Measurements from ENCODE around the gene STK25. TPM values are rescaled to one million over a fixed set of nuclear protein-coding genes. Genes with fewer than 3 reads are reported as not detected.

Gene STK25
- total RNA-seq, 6 experiments from 2014 or later = 51.0 to 99.1 (median 63.5) TPM

DNA sequence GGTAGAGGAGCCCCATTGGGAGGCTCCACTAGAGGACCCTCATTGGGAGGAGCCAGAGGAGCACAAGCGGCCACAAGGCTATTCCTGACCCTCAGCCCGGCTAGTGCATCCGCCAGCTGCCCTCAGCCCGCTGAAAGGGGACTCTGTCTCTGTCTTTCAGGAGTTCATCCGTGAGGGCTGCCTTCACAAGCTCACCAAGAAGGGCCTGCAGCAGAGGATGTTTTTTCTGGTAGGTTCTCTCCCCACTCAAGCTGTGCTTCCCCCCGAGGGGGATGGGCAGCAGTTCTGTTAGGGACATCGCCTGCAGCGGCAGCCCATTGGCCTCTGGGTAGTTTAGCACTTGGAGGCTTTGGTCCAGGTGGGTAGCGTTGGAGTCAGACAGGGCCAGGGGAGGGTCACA, 25.1 kb downstream of the STK25 start:
- no peaks in the 10 kb centered on the region for H3K9me3 ChIP-seq
- H3K4me1 ChIP-seq = no peaks in the 10 kb centered on the region
- no peak overlapping the region for H3K27ac ChIP-seq
- no peak for DNase-seq
- H3K36me3 ChIP-seq = peaks cover 0 to 18% (median 3%) of the 10 kb centered on the region in 4 donors
- intact Hi-C loops (cut with DNase I) = no loop called here
- 60% methylated on average over 1 of the region's 9 CpGs for WGBS (ENCODE audit: insufficient coverage, low coverage, low lambda C conversion rate, missing lambda C conversion rate)
- no peak for ATAC-seq
- H3K4me3 ChIP-seq = no peak overlapping the region
- no peaks in the 10 kb centered on the region for H3K27me3 ChIP-seq
- TF ChIP-seq, protein P1, sequence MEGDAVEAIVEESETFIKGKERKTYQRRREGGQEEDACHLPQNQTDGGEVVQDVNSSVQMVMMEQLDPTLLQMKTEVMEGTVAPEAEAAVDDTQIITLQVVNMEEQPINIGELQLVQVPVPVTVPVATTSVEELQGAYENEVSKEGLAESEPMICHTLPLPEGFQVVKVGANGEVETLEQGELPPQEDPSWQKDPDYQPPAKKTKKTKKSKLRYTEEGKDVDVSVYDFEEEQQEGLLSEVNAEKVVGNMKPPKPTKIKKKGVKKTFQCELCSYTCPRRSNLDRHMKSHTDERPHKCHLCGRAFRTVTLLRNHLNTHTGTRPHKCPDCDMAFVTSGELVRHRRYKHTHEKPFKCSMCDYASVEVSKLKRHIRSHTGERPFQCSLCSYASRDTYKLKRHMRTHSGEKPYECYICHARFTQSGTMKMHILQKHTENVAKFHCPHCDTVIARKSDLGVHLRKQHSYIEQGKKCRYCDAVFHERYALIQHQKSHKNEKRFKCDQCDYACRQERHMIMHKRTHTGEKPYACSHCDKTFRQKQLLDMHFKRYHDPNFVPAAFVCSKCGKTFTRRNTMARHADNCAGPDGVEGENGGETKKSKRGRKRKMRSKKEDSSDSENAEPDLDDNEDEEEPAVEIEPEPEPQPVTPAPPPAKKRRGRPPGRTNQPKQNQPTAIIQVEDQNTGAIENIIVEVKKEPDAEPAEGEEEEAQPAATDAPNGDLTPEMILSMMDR (IDR thresholded peaks at IDR 0.05) = no peak
- no peak for TF ChIP-seq POLR2A (IDR thresholded peaks at IDR 0.05)

DNA sequence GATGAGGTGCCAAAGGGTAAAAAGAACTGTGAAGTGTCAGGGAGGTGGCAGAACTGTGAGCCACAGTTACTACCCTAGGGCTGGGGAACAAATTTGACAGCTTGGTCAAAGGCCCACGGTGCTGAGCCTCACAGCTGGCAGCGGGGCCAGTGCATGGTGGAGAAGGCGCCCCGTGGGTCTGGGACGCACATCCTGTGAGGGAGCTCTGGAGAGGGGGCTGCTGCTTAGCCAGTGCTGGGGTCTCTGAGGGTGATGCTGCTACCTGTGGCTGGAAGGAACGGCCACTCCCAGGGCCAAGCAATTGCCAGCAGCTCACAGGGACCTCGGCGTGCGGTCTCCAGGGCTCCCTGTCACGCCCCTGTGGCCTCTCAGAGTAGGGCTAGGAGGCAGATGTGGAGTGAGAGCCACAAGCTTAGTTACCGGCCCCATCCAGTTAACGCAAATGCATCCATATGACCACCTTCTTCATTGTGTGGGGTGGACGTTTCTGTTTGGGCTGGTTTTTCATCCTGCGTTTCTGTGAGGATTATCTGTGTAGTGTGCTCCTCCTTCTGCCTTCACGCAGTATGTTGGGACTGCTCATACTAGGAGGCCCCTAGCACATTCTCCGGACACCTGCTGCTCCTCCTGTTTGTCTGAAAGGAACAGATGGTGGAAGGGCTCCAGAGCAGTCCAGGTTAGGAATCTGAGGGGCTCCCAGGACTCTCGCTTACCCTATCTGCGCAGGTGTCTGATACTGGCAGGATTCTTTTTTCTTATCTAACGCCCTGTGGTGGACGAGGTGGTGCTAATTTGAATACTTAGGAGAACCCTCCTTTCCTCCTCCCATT, 26.0 kb downstream of the STK25 start:
- Histone ChIP-seq H3K4me1 (no peaks in the 10 kb centered on the region), H3K27me3 (no peaks in the 10 kb centered on the region), H3K36me3 (peaks cover 0 to 27% (median 5%) of the 10 kb centered on the region in 4 donors), H3K4me3 (no peak overlapping the region), H3K27ac (no peak overlapping the region), H3K9me3 (no peaks in the 10 kb centered on the region)
- ATAC-seq = no peak
- 95% methylated on average over 8 of the region's 20 CpGs for WGBS (ENCODE audit: insufficient coverage, low coverage, low lambda C conversion rate, missing lambda C conversion rate)
- no peak for DNase-seq
- intact Hi-C loops (cut with DNase I) = no loop called here
- TF ChIP-seq, protein P1 (IDR thresholded peaks at IDR 0.05) = no peak
- no peak for TF ChIP-seq POLR2A (IDR thresholded peaks at IDR 0.05)

DNA sequence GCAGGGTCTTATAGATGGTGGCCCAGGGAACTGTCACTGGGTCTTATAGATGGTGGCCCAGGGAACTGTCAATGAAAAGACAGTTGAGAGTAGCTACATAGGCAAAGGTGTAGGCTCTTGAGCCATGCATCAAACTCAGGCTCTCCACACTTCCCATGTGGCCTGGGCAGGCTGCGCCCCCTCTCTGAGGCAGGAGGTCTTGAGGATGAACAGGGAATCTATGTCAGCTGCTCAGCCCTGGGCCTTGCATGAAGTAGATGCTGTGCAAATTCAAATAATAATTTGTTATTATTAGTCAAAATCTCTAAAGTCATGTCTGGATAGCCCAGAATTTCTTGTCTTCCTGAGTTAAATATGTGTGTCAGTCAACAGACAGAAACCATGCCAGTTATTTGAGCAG, 26.7 kb downstream of the STK25 start:
- H3K27ac ChIP-seq = no peak overlapping the region
- no peaks in the 10 kb centered on the region for H3K9me3 ChIP-seq
- TF ChIP-seq, protein P1 (IDR thresholded peaks at IDR 0.05) = no peak
- TF ChIP-seq POLR2A (IDR thresholded peaks at IDR 0.05) = no peak
- intact Hi-C loops (cut with DNase I) = no loop called here
- DNase-seq = no peak
- WGBS (ENCODE audit: insufficient coverage, low coverage, low lambda C conversion rate, missing lambda C conversion rate) = 100% methylated on average over 1 of the region's 1 CpG
- H3K4me1 ChIP-seq = no peaks in the 10 kb centered on the region
- no peak overlapping the region for H3K4me3 ChIP-seq
- peaks cover 0 to 28% (median 5%) of the 10 kb centered on the region in 4 donors for H3K36me3 ChIP-seq
- no peak for ATAC-seq
- H3K27me3 ChIP-seq = no peaks in the 10 kb centered on the region

DNA sequence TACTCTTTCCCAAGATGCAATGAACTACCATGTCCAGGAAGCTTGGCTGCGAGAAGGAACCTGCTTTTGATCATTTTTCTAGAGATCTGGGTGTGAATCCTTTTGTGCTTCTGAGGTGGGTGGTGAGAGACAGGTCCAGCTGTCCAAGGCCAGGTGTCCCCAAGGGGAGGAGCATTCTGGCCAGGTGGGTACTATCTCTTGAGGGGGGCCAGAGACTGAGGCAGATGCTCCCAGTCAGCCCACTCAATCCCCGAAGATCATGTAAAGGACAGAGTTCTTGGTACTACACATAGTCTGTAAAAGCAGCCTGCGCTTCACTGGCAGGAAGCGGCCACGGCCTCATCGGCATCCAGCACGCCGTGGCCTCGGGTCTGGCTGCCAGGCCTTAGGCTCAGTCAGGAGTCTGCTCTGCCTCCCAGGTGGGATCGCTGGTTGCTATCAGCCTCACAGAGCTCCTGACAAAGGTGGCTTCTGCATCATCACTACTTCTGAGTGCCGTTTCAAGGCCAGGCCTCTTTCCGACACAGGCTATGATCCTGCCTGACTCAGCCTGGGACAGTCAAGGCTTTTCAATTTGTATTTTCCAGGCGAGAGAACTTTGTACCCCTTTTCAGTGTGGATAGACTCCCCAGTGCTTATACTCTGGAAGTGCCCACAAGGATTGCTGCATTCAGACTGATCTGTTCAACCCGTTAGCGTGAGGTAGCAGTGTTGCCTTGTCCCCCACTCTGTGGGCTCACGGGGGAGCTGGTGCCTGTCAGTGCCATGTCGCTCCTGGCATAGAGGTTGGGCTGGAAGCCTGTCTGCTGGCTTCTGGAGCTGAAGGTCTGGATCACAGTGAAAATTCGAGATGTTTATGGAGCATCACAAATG, 29.1 kb downstream of the STK25 start:
- Histone ChIP-seq H3K27ac (no peak overlapping the region), H3K4me3 (no peak overlapping the region), H3K4me1 (no peaks in the 10 kb centered on the region), H3K36me3 (peaks cover 0 to 38% (median 5%) of the 10 kb centered on the region in 4 donors), H3K9me3 (no peaks in the 10 kb centered on the region), H3K27me3 (no peaks in the 10 kb centered on the region)
- ATAC-seq (no peak), DNase-seq (no peak)
- 92% methylated on average over 6 of the region's 18 CpGs for WGBS (ENCODE audit: insufficient coverage, low coverage, low lambda C conversion rate, missing lambda C conversion rate)
- intact Hi-C loops (cut with DNase I) = no loop called here
- TF ChIP-seq, protein P1 (IDR thresholded peaks at IDR 0.05) = no peak
- TF ChIP-seq POLR2A (IDR thresholded peaks at IDR 0.05) = no peak
